NOMO-1 treated with dmso at 0.1 percent for 144 hours (cell line): ENCODE results near the gene ADGRG7.
A peak's percentile ranks its signal among the peaks of the same experiment; 100 is the strongest.

Experiments
- DNase-seq: peaks from one replicate; lab custom pipeline; 2025; ENCODE audit not compliant: unreplicated experiment; lab: John Stamatoyannopoulos, UW

The ADGRG7 gene

DNA sequence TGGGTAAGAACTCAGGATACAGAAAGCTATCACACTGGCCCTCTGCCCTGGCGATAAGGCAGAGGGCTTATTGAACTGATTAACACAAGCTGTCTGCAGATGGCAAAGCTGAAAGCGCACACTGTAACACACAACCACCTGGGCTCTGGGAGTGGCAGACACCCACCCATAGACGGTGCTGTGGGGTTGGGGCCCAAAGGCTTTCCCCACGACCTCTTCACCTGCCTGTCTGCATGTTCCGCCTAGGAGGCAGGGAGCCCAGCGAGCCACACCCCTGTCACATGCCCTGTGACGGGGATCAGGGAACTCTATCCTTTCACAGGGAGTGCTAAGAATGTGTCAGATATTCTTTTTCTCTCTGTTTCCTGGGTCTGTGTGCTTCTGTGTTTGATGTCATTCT is 87.8 kb downstream of the ADGRG7 start:
- no peak for DNase-seq

GRCh38 chr3:100697723-100698285 is 88.4 kb downstream of the ADGRG7 start:
- no peak for DNase-seq

DNA sequence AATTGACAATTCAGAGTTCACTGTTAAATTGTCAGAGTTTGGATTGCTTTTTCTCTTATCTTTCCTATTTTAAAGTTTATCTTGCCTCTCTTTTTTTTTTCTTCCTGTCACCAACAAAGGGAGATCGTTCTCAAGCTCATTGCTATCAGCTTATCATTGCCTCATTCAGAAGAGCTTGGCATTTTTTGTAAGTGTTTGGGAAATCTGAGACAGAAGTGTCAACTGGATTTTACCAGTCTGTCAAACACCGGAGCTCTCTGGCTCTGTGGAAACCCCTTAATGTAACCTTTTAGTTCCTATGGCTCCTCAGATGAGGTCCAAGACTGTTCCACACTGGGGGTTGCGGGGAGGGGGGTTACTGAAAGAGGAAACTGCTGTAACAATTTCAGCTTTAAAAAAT is 89.3 kb downstream of the ADGRG7 start:
- no peak for DNase-seq

DNA sequence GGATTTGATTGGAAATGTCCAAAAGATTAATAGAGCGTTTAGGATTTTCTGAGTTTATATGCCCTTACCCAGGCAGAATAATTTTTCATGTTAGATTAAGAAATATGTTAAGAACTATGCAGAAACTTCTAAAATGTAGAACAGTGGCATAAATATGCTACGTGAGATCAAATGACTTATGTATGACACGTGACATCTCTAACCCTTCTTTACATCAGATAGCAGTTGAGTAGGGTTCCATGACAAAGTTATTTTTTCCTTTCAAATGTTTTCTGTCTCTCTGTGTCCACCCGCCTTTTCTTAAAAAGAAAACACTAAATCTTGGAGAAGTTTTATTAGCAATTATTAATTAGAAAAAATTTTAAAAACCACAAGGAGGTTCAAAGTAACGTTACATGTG is 91.3 kb downstream of the ADGRG7 start:
- DNase-seq: no peak

DNA sequence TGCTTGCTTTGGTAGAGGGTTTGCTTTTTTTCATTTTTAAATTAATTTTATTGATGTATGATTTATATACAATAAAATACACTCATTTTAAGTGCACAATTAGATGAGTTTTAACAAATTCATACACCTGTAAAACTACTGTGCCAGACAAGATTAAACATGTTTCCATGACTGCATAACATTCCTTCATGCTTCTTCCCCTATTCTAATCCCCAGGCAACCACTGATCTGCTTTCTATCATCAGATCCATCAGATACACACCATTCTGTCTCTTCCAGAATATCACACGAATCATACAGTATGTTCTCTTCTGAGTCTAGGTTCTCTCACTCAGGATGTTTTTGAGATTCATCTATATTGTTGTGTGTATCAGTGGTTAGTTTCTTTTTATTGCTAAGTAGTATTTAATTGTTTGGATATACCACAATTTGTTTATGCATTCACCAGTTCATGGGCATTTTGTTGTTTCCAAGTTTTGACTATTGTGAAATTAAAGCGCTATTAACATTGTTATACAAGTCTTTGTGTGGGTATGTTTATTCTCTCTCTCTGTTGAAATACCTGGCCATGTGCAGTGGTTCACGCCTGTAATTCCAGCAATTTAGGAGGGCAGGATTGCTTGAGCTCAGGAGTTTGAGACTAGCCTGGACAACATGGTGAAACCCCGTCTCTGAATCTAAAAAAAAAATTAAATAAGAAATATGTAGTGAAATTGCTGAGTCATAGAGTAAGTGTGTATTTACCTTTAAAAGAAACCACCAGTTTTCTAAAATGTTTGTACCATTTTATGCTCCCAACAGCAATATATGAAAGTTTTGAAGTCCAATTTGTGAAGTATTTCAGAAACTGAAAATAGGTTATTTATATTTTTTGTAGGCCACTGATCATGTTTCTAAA is 92.9 kb downstream of the ADGRG7 start:
- DNase-seq: no peak

- no peak for DNase-seq
Observed at GRCh38 chr3:100702980-100703345, 93.6 kb downstream of the ADGRG7 start.

GRCh38 chr3:100703865-100704264 is 94.5 kb downstream of the ADGRG7 start:
- DNase-seq: no peak

GRCh38 chr3:100706365-100706764 is 97.0 kb downstream of the ADGRG7 start:
- no peak for DNase-seq

DNA sequence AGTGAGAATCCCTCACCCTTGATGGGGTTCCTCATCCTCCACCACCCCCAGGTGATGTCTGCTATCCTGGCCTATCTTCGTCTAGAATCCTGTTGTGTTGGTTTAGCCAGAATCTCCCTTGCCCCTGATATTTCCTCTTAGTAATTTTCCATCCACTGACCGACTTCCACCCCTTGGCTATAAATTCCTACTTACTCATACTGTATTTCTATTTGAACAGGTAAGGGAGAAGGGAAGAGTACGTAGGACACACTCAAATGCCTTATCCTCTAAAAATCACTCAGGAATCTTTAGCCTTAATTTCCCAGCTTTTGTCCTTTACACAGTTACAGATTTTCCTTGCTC is 99.2 kb downstream of the ADGRG7 start:
- no peak for DNase-seq

- peak; percentile 94 for DNase-seq
Observed at GRCh38 chr3:100708989-100709841, 99.8 kb downstream of the ADGRG7 start, which contains the start of gene TFG. Gene TFG (plus strand): TSS chr3:100709494. CDS start chr3:100713686, 4,192 bp downstream.

GRCh38 chr3:100709842-100710260 is 100.5 kb downstream of the ADGRG7 start:
- DNase-seq: peak; percentile 11

GRCh38 chr3:100710261-100710968 is 101.0 kb downstream of the ADGRG7 start:
- peak; percentile 62 for DNase-seq

DNA sequence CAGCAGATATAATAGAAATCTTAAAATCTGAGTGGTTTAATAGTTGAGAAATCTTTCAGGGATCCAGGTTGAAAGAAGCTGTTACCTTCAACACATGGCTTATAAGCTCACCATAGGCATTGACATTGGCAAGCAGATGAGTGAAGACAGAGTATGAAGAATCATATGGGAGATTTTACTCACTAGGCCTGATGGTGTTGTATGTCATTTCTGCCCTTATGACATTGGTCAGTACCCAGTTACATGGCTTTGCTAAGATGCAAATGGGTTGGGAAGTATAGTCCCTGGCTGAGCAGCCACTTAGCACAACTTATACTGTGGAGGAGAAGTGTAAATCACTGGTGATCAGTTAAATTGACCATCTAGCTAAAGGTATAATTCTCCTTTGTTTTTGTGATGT is 105.8 kb downstream of the ADGRG7 start:
- no peak for DNase-seq

DNA sequence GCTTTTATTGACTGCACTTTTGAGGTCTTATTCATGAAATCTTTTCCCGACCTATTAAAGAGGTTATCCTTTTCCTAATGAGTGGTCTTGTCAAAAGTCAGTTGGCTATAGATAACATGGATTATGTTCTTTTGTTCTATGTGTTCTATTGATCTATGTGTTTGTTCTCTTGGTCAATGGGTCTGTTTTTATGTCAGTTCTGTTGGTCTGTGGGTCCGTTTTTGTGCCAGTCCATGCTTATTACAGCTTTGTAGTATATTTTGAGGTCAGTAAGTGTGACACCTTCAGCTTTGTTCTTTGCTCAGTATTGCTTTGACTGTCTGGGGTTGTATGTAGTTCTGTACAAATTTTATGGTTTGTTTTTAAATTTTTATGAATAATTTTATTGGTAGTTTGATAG is 107.7 kb downstream of the ADGRG7 start:
- DNase-seq: no peak

DNA sequence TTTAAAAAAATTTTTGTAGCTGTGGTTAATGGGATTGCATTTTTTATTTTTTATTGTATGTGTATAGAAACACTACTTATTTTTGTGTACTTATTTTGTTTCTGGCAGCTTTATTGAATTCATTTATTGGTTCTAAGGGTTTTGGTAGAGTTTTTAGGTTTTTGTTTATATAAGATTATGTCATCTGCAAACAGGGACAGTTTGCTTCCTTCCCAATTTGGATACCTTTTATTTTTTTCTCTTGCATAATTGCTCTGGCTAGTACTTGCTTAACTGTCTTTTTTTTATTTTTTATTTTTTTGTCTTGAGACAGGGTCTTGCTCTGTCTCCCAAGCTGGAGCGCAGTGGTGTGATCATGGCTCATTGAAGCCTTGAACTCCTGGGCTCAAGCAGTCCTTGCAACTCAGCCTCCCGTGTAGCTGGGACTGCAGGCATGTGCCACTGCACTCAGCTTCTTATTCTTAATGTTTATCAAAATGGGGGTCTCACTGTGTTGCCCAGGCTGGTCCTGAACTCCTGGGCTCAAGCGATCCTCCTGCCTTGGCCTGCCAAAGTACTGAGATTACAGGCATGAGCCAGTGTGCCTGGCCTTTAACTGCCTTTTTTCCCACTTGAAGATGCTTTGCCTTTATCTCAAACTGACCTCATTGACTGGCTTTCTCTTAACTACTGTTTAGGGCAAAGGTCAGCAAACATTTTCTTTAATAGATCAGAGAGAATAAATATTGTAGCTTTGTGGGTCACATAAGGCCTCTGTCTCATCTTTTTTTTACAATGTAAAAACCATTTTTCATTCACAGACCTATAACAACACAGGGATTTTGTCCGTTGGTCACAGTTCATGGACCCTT is 108.5 kb downstream of the ADGRG7 start:
- DNase-seq: no peak

- DNase-seq: no peak
Observed at GRCh38 chr3:100719136-100719535, 109.7 kb downstream of the ADGRG7 start.

DNA sequence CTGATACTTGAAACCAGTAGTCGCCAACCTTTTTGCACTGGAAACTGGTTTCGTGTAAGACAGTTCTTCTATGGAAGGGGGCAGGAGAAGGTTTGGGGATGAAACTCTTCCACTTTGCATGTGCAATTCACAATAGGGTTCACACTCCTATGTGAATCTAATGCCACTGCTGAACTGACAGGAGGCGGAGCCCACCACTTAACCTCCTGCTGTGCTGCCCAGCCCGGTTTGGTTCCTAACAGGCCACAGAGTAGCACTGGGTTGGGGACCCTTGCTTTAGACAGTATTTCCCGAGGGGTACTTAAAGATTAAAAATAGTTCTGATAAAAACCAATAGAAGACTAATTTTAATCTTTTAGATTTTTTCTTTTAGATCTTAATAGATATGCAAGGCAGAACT is 111.0 kb downstream of the ADGRG7 start:
- DNase-seq: no peak

DNA sequence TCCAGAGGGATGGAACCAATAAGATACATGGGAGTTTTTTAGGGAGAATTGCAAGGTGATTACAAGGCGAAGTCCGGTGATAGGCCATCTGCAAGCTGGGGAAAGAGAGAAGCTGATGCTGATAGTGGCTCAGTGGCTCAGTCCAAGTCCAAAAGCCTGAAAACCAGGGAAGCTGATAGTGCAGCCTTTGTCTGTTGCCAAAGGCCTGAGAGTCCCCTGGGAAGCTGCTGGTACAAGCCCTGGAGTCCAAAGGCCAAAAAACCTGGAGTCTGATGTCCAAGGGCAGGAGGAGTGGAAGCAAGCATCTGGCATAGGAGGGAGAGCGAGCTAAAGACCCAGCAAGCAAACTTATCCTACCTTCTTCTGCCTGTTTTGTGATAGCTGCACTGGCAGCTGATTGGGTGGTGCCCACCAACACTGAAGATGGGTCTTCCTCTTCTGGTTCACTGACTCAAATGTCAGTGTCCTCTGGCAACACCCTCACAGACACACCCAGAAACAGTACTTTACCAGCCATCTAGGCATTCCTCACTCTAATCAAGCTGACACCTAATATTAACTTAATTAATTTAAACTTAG is 116.6 kb downstream of the ADGRG7 start:
- DNase-seq: no peak

DNA sequence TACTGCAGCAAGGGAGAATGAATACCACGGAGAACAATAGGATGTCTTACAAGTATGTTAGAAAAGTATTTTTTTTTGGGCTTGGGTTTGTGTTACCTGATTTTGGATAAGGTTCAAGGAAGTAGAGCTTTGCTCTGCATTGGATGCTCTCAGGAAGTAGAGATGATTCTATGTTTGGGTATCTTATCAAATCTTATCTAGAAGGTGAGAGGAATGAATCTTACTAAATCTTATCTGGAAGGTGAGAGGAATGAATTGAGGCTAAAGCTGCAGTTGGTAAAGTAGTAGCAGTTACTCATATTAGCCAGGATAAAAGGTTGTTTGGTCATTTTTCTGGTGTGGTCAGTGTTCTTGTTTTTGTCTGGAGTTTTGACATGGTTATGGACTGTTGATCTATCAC is 117.3 kb downstream of the ADGRG7 start:
- DNase-seq: no peak

GRCh38 chr3:100730524-100730923 is 121.1 kb downstream of the ADGRG7 start:
- no peak for DNase-seq
